ENCODE measurements around the gene NYAP1.

The NYAP1 gene

GRCh38 chr7:100544386-100544785 is 60.7 kb downstream of the NYAP1 start:
- Histone ChIP-seq H3K27me3 (ENCODE audit: insufficient read depth, low read depth, severe bottlenecking) (no peaks in the 10 kb centered on the region), H3K9me3 (ENCODE audit: severe bottlenecking) (no peaks in the 10 kb centered on the region), H3K36me3 (peaks cover 9% of the 10 kb centered on the region), H3K4me3 (ENCODE audit: low read depth, low read length) (no peak overlapping the region), H3K27ac (no peak overlapping the region)
- no peak for DNase-seq
- no peak for TF ChIP-seq CTCF (IDR thresholded peaks at IDR 0.05; ENCODE audit: low read depth, low read length)
